HepG2 (cell line): Measurements from ENCODE around the gene DLG2. TPM values are rescaled to one million over a fixed set of nuclear protein-coding genes. Genes with fewer than 3 reads are reported as not detected.
A peak's percentile ranks its signal among the peaks of the same experiment; 100 is the strongest.

Experiments used
- ATF1 ChIP-seq: IDR thresholded peaks from 2 replicates; pipeline ENCODE4 v1.6.1; 2016; ENCODE audit warnings: mild to moderate bottlenecking, control low read depth
- E2F5 ChIP-seq: sonication (generic); formaldehyde crosslinking; conservative IDR thresholded peaks from 2 replicates; pipeline ENCODE4 v1.4.0; 2020; ENCODE audit warnings: missing genetic modification reagents
- FOXA3 ChIP-seq: IDR thresholded peaks from 2 replicates; pipeline ENCODE4 v1.6.1; 2016; ENCODE audit warnings: missing genetic modification reagents, missing compliant biosample characterization
- HNF4A ChIP-seq: sonication (generic); formaldehyde crosslinking; IDR thresholded peaks from 2 replicates; pipeline ENCODE4 v1.4.0; 2020; ENCODE audit warnings: missing genetic modification reagents
- PAXIP1 ChIP-seq: sonication (generic); formaldehyde crosslinking; conservative IDR thresholded peaks from 2 replicates; pipeline ENCODE4 v1.4.0; 2020; ENCODE audit warnings: mild to moderate bottlenecking, missing genetic modification reagents, moderate library complexity
- PTBP1 ChIP-seq: fragments of 200-400 bp; formaldehyde crosslinking; IDR thresholded peaks from 2 replicates; pipeline ENCODE4 v1.6.1; 2018; ENCODE audit warnings: low read length, low read depth; ENCODE audit not compliant: poor library complexity, severe bottlenecking
- SRY ChIP-seq: sonication (generic); formaldehyde crosslinking; IDR thresholded peaks from 2 replicates; pipeline ENCODE4 v1.8.0; 2022; ENCODE audit warnings: mild to moderate bottlenecking, missing genetic modification reagents
- ZFP36 ChIP-seq: fragments of 150-350 bp; IDR thresholded peaks from 2 replicates; pipeline ENCODE4 v1.6.1; 2018; ENCODE audit warnings: borderline replicate concordance, low read length, low read depth; ENCODE audit not compliant: partially characterized antibody
- ZNF138 ChIP-seq: sonication (generic); formaldehyde crosslinking; IDR thresholded peaks from 2 replicates; pipeline ENCODE4 v1.5.0; 2020; ENCODE audit warnings: mild to moderate bottlenecking, low read depth, missing genetic modification reagents
- ZNF264 ChIP-seq: sonication (generic); formaldehyde crosslinking; IDR thresholded peaks from 2 replicates; pipeline ENCODE4 v1.4.0; 2020; ENCODE audit warnings: missing genetic modification reagents
- ZNF296 ChIP-seq: sonication (generic); formaldehyde crosslinking; conservative IDR thresholded peaks from 2 replicates; pipeline ENCODE4 v1.5.0; 2020; ENCODE audit warnings: mild to moderate bottlenecking, missing genetic modification reagents
- ZNF558 ChIP-seq: sonication (generic); formaldehyde crosslinking; IDR thresholded peaks from 2 replicates; pipeline ENCODE4 v1.9.0; 2022; ENCODE audit warnings: mild to moderate bottlenecking, missing genetic modification reagents, borderline replicate concordance
- ZNF7 ChIP-seq: IDR thresholded peaks from 2 replicates; pipeline ENCODE4 v1.6.1; 2016; ENCODE audit warnings: missing biosample characterization, missing genetic modification reagents
- ZNF772 ChIP-seq: sonication (generic); formaldehyde crosslinking; IDR thresholded peaks from 2 replicates; pipeline ENCODE4 v1.5.0; 2020; ENCODE audit warnings: mild to moderate bottlenecking, missing genetic modification reagents
- ZNF773 ChIP-seq: sonication (generic); formaldehyde crosslinking; IDR thresholded peaks from 2 replicates; pipeline ENCODE4 v1.4.0; 2020; ENCODE audit warnings: missing genetic modification reagents, borderline replicate concordance
- ZNF83 ChIP-seq: sonication (generic); formaldehyde crosslinking; IDR thresholded peaks from 2 replicates; pipeline ENCODE4 v1.4.0; 2020; ENCODE audit warnings: missing genetic modification reagents, mild to moderate bottlenecking, borderline replicate concordance
- polyA plus RNA-seq, 8 experiments: library from polyadenylated mRNA; depleted of rRNA in 3 of 8; stranded (reverse) in 7 of 8; unstranded in 1 of 8; fragments of >200 nt; fragmentation: Illumina TruSeq in 4 of 8; extraction: Trizol in 4 of 8; gene quantifications; 2 replicates each; pipeline versions ENCODE4 v1.2.1 to v1.2.3, GENCODE V29; 2011 to 2016; ENCODE audit warnings: low read depth in 4 of 8, missing spikeins in 1 of 8, mixed read lengths in 1 of 8; ENCODE audit not compliant: insufficient read depth in 1 of 8
- total RNA-seq, 5 experiments: library from RNA; depleted of rRNA; stranded (reverse); fragments of >200 nt; fragmentation: Illumina TruSeq; extraction: Trizol; gene quantifications; 2 replicates each; pipeline ENCODE4 v1.2.3, GENCODE V29; 2016; ENCODE audit warnings: low read depth in 1 of 5
- TF ChIP-seq, protein P1 (sequence below): sonication (generic); formaldehyde crosslinking; IDR thresholded peaks from 2 replicates; pipeline ENCODE4 v1.4.0; 2020; ENCODE audit warnings: missing genetic modification reagents, borderline replicate concordance
- TF ChIP-seq, protein P2 (sequence below): sonication (generic); formaldehyde crosslinking; IDR thresholded peaks from 2 replicates; pipeline ENCODE4 v1.8.0; 2022; ENCODE audit warnings: mild to moderate bottlenecking, missing genetic modification reagents; ENCODE audit not compliant: insufficient replicate concordance
- TF ChIP-seq, protein P3 (sequence below): sonication (generic); formaldehyde crosslinking; IDR thresholded peaks from 2 replicates; pipeline ENCODE4 v1.4.0; 2020; ENCODE audit warnings: missing genetic modification reagents

The DLG2 gene
- total and polyA plus RNA-seq, 2 of the 13 experiments (the other 11 are each of a cell fraction or from before 2014, with no cell fraction given): 0.46 to 1.0 TPM

DNA sequence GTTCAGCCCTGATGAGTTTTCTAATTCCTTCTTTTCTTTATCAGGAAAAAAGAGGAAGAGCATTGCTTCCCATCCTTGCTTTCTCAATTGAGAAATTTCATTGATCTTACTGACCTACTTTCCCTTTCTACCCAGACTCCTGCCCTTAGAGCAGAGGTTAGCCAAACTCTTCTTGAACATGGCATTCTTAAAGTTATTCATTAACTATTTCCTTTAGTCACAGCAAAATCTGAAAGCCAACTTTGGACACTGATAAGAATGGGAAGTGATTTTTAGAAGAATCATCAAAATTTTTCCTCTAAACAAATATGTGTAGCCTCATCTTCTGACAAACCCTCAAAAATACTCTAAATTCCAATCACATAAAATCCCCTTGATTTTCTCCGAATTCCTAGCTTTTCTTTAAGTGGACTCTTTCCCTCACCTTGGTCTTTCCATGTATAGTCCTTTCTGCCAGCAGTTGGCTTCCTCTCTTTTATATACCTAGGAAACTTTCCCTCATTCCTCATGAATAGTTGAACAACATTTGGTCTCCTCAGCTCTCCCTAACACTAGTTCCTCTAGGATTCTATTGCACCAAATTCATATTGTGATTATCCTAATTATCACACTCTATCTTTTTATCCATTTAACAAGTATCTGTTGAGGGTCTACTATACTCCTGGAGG is 1774.2 kb downstream of the DLG2 start (continued):
- TF ChIP-seq, protein P1, sequence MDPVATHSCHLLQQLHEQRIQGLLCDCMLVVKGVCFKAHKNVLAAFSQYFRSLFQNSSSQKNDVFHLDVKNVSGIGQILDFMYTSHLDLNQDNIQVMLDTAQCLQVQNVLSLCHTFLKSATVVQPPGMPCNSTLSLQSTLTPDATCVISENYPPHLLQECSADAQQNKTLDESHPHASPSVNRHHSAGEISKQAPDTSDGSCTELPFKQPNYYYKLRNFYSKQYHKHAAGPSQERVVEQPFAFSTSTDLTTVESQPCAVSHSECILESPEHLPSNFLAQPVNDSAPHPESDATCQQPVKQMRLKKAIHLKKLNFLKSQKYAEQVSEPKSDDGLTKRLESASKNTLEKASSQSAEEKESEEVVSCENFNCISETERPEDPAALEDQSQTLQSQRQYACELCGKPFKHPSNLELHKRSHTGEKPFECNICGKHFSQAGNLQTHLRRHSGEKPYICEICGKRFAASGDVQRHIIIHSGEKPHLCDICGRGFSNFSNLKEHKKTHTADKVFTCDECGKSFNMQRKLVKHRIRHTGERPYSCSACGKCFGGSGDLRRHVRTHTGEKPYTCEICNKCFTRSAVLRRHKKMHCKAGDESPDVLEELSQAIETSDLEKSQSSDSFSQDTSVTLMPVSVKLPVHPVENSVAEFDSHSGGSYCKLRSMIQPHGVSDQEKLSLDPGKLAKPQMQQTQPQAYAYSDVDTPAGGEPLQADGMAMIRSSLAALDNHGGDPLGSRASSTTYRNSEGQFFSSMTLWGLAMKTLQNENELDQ (CRISPR knock-in tag): no peak
- TF ChIP-seq ZNF558 (CRISPR knock-in tag) (no peak), ZNF296 (CRISPR knock-in tag) (no peak), ZNF138 (CRISPR knock-in tag) (no peak), HNF4A (CRISPR knock-in tag) (peak; percentile 93), FOXA3 (CRISPR knock-in tag) (peak; percentile 79), ZNF7 (CRISPR knock-in tag) (no peak), ZNF83 (CRISPR knock-in tag) (no peak), SRY (CRISPR knock-in tag) (no peak), ZNF264 (peak; percentile 58; the same call in 1 of the 2 replicates), ZNF772 (CRISPR knock-in tag) (no peak), PAXIP1 (CRISPR knock-in tag) (peak; percentile 98), E2F5 (CRISPR knock-in tag) (no peak), ZNF773 (no peak), ATF1 (peak; percentile 41; the same call in 1 of the 2 replicates), PTBP1 (no peak), ZFP36 (no peak)
- TF ChIP-seq, protein P2, sequence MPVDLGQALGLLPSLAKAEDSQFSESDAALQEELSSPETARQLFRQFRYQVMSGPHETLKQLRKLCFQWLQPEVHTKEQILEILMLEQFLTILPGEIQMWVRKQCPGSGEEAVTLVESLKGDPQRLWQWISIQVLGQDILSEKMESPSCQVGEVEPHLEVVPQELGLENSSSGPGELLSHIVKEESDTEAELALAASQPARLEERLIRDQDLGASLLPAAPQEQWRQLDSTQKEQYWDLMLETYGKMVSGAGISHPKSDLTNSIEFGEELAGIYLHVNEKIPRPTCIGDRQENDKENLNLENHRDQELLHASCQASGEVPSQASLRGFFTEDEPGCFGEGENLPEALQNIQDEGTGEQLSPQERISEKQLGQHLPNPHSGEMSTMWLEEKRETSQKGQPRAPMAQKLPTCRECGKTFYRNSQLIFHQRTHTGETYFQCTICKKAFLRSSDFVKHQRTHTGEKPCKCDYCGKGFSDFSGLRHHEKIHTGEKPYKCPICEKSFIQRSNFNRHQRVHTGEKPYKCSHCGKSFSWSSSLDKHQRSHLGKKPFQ: no peak
- TF ChIP-seq, protein P3, sequence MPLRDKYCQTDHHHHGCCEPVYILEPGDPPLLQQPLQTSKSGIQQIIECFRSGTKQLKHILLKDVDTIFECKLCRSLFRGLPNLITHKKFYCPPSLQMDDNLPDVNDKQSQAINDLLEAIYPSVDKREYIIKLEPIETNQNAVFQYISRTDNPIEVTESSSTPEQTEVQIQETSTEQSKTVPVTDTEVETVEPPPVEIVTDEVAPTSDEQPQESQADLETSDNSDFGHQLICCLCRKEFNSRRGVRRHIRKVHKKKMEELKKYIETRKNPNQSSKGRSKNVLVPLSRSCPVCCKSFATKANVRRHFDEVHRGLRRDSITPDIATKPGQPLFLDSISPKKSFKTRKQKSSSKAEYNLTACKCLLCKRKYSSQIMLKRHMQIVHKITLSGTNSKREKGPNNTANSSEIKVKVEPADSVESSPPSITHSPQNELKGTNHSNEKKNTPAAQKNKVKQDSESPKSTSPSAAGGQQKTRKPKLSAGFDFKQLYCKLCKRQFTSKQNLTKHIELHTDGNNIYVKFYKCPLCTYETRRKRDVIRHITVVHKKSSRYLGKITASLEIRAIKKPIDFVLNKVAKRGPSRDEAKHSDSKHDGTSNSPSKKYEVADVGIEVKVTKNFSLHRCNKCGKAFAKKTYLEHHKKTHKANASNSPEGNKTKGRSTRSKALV (CRISPR knock-in tag): no peak
